A549 (cell line): Measurements from ENCODE around the gene SLC43A3. TPM values are rescaled to one million over a fixed set of nuclear protein-coding genes. Genes with fewer than 3 reads are reported as not detected.

ENCODE experiments used
- ATAC-seq, 2 experiments: fragments of 200-7000 bp in 1 of 2; fragments of >200 bp in 1 of 2; cut with Nextera tagmentation in 1 of 2; cut with Tn5 transposase in 1 of 2; 3 replicates each; pipeline versions ENCODE4 v1.8.0 to v1.9.1; 2018 to 2020; ENCODE audit warnings: mild to moderate bottlenecking in 1 of 2, moderate library complexity in 1 of 2
- CTCF ChIA-PET: fragments of 300-600 bp; sonication (Branson Sonifier 250); formaldehyde crosslinking; extraction: SDS; loops from one replicate; lab custom pipeline; 2021; ENCODE audit warnings: antibody characterized with exemption, inconsistent platforms; lab: Yijun Ruan, JAX
- POLR2A ChIA-PET: fragments of 350-600 bp; formaldehyde crosslinking; extraction: SDS; loops from one replicate; lab custom pipeline; 2021; ENCODE audit warnings: antibody characterized with exemption, inconsistent platforms; lab: Yijun Ruan, JAX
- DNase-seq, 2 experiments: peaks; one replicate each; pipeline versions ENCODE4 v3.0.0 to v3.0.0-alpha.2; 2011 to 2016; ENCODE audit warnings: low read depth in 1 of 2, low spot score in 1 of 2
- FAIRE-seq: peaks from 2 replicates; lab custom pipeline; 2011; peaks lifted over from hg19 to GRCh38; lab: Jason Lieb, UNC
- H3K27ac ChIP-seq, 2 experiments: fragments of >200 bp; sonication (Bioruptor Twin); formaldehyde crosslinking; 3 replicates each; pipeline ENCODE4 v1.5.1; 2016 to 2017
- H3K4me1 ChIP-seq: fragments of >200 bp; sonication (Bioruptor Twin); formaldehyde crosslinking; 3 replicates; pipeline ENCODE4 v1.6.1; 2016
- H3K4me2 ChIP-seq: fragments of >200 bp; sonication (Bioruptor Twin); formaldehyde crosslinking; 3 replicates; pipeline ENCODE4 v1.6.1; 2016
- H3K4me3 ChIP-seq: fragments of >200 bp; sonication (Bioruptor Twin); formaldehyde crosslinking; 3 replicates; pipeline ENCODE4 v1.5.1; 2016
- H3K9me3 ChIP-seq: fragments of >200 bp; sonication (Bioruptor Twin); formaldehyde crosslinking; 3 replicates; pipeline ENCODE4 v1.6.1; 2016
- CBX2 ChIP-seq: fragments of 200-600 bp; sonication (generic); IDR thresholded peaks from 2 replicates; pipeline ENCODE4 v1.6.1; 2016; ENCODE audit warnings: low read depth, mild to moderate bottlenecking, borderline replicate concordance
- CTCF ChIP-seq: fragments of >200 bp; sonication (Bioruptor Twin); formaldehyde crosslinking; IDR thresholded peaks from 3 replicates; pipeline ENCODE4 v1.5.1; 2016
- ESRRA ChIP-seq: fragments of 150-350 bp; IDR thresholded peaks from 2 replicates; pipeline ENCODE4 v1.6.1; 2014; ENCODE audit warnings: mild to moderate bottlenecking, low read length, borderline replicate concordance
- FOSB ChIP-seq: fragments of 250-450 bp; sonication (Bioruptor Pico); IDR thresholded peaks from 2 replicates; pipeline ENCODE4 v1.5.0; 2020; ENCODE audit warnings: mild to moderate bottlenecking, moderate library complexity
- FOXS1 ChIP-seq: fragments of 250-450 bp; sonication (Bioruptor Pico); IDR thresholded peaks from 2 replicates; pipeline ENCODE4 v1.5.0; 2020; ENCODE audit warnings: mild to moderate bottlenecking, moderate library complexity
- HES2 ChIP-seq: fragments of >200 bp; sonication (Bioruptor Twin); formaldehyde crosslinking; IDR thresholded peaks from 2 replicates; pipeline ENCODE4 v1.6.1; 2016
- HEYL ChIP-seq: fragments of 250-450 bp; sonication (Bioruptor Pico); IDR thresholded peaks from 2 replicates; pipeline ENCODE4 v1.8.0; 2021; ENCODE audit warnings: mild to moderate bottlenecking, moderate library complexity
- HOXA7 ChIP-seq: fragments of 250-450 bp; sonication (Bioruptor Pico); IDR thresholded peaks from 2 replicates; pipeline ENCODE4 v1.5.0; 2020; ENCODE audit warnings: mild to moderate bottlenecking, moderate library complexity
- HOXB5 ChIP-seq: fragments of 250-450 bp; sonication (Bioruptor Pico); IDR thresholded peaks from 2 replicates; pipeline ENCODE4 v1.5.0; 2020; ENCODE audit warnings: mild to moderate bottlenecking, moderate library complexity
- JUN ChIP-seq, 2 experiments: fragments of >200 bp; sonication (Bioruptor Twin); formaldehyde crosslinking; IDR thresholded peaks; 2 replicates in 1 of 2; 3 replicates in 1 of 2; pipeline ENCODE4 v1.6.1; 2016 to 2017
- KDM5A ChIP-seq: fragments of 200-600 bp; sonication (generic); IDR thresholded peaks from 2 replicates; pipeline ENCODE4 v1.6.1; 2016; ENCODE audit warnings: antibody characterized with exemption, mild to moderate bottlenecking
- MAFK ChIP-seq: fragments of 450-650 bp; IDR thresholded peaks from 2 replicates; pipeline ENCODE4 v1.6.1; 2014; ENCODE audit not compliant: partially characterized antibody
- MAZ ChIP-seq: fragments of 150-350 bp; IDR thresholded peaks from 2 replicates; pipeline ENCODE4 v1.6.1; 2014; ENCODE audit warnings: antibody characterized with exemption, low read depth, low read length, borderline replicate concordance
- NPAS2 ChIP-seq: fragments of 250-450 bp; sonication (Bioruptor Pico); IDR thresholded peaks from 2 replicates; pipeline ENCODE4 v1.8.0; 2022; ENCODE audit warnings: mild to moderate bottlenecking, moderate library complexity, borderline replicate concordance
- PHF8 ChIP-seq: fragments of 200-600 bp; sonication (generic); IDR thresholded peaks from 2 replicates; pipeline ENCODE4 v1.6.1; 2016; ENCODE audit warnings: low read depth, mild to moderate bottlenecking, antibody characterized with exemption, moderate library complexity, borderline replicate concordance
- POLR2AphosphoS2 ChIP-seq: conservative IDR thresholded peaks from 2 replicates; pipeline ENCODE4 v1.6.1; 2012; ENCODE audit warnings: low read length, improper control_type of control experiment, inconsistent platforms
- TFCP2L1 ChIP-seq: fragments of 250-450 bp; sonication (Bioruptor Pico); IDR thresholded peaks from 2 replicates; pipeline ENCODE4 v1.5.0; 2021; ENCODE audit warnings: mild to moderate bottlenecking
- USF2 ChIP-seq: fragments of 450-650 bp; IDR thresholded peaks from 2 replicates; pipeline ENCODE4 v1.6.1; 2014; ENCODE audit warnings: antibody characterized with exemption
- WGBS: methylation state at CpG from one replicate; pipeline ENCODE4 v1.1.6; 2017; ENCODE audit errors: missing lambda C conversion rate; 5-methylcytosine and 5-hydroxymethylcytosine counted together
- polyA plus RNA-seq, 4 experiments: library from polyadenylated mRNA; depleted of rRNA in 3 of 4; stranded (reverse); fragments of >200 nt; fragmentation: RNase III in 1 of 4; extraction: RNeasy Plus Mini Kit Qiagen cat#74134 plus additional on column Dnase treatment in 1 of 4; gene quantifications; 2 replicates in 3 of 4; 3 replicates in 1 of 4; pipeline ENCODE4 v1.2.3, GENCODE V29; 2011 to 2017
- TF ChIP-seq, protein P1 (sequence below): fragments of >200 bp; sonication (Bioruptor Twin); formaldehyde crosslinking; IDR thresholded peaks from 3 replicates; pipeline ENCODE4 v1.6.1; 2016

SLC43A3 gene
- polyA plus RNA-seq, 2 of the 4 experiments (the other 2 are of a cell fraction), result 0.12 to 0.30 TPM

GRCh38 chr11:57426439-57426928 is 437 bp downstream of the SLC43A3 start:
- peak overlapping the region in 1 of 2 experiments; percentile 65; a peak in 3 of 6 replicates for H3K27ac ChIP-seq
- no peak for FAIRE-seq
- no peak for TF ChIP-seq JUN (IDR thresholded peaks at IDR 0.05)
- TF ChIP-seq FOSB (CRISPR knock-in tag), result no peak
- TF ChIP-seq MAZ, result no peak
- no peak for TF ChIP-seq KDM5A
- no peak for TF ChIP-seq PHF8
- no peak for TF ChIP-seq TFCP2L1 (CRISPR knock-in tag)
- TF ChIP-seq FOXS1 (CRISPR knock-in tag), result no peak
- no peak for TF ChIP-seq NPAS2
- TF ChIP-seq, protein P1, sequence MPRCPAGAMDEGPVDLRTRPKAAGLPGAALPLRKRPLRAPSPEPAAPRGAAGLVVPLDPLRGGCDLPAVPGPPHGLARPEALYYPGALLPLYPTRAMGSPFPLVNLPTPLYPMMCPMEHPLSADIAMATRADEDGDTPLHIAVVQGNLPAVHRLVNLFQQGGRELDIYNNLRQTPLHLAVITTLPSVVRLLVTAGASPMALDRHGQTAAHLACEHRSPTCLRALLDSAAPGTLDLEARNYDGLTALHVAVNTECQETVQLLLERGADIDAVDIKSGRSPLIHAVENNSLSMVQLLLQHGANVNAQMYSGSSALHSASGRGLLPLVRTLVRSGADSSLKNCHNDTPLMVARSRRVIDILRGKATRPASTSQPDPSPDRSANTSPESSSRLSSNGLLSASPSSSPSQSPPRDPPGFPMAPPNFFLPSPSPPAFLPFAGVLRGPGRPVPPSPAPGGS, result no peak
- TF ChIP-seq CBX2, result no peak
- no peak for TF ChIP-seq USF2
- no peak for DNase-seq
- H3K4me3 ChIP-seq, result no peak overlapping the region
- 79% methylated on average over 16 of the region's 16 CpGs for WGBS
- no peak for ATAC-seq
- H3K4me2 ChIP-seq, result no peak overlapping the region
- no peaks in the 10 kb centered on the region for H3K9me3 ChIP-seq
- peaks cover 31% of the 10 kb centered on the region for H3K4me1 ChIP-seq
- ChIA-PET POLR2A (no interaction called here), CTCF (interaction anchor here (0.7 to 1.6 kb wide), 2 partner anchors 32 to 64 kb away, joined by 4 to 5 read pairs; no protein-coding TSS in a partner anchor)

GRCh38 chr11:57425565-57426438 is 1.1 kb downstream of the SLC43A3 start:
- H3K9me3 ChIP-seq, result no peaks in the 10 kb centered on the region
- ATAC-seq, result no peak
- TF ChIP-seq MAZ, result no peak
- TF ChIP-seq POLR2AphosphoS2, result no peak
- no peak for TF ChIP-seq HEYL (CRISPR knock-in tag)
- TF ChIP-seq PHF8, result no peak
- TF ChIP-seq MAFK, result no peak
- TF ChIP-seq CTCF, result no peak
- no peak for TF ChIP-seq HOXB5
- no peak for TF ChIP-seq ESRRA
- TF ChIP-seq HOXA7 (CRISPR knock-in tag), result no peak
- no peak for TF ChIP-seq HES2
- TF ChIP-seq, all 56 proteins: peak for 0
- CTCF ChIA-PET, result interaction anchor here (0.7 to 1.6 kb wide), 2 partner anchors 33 to 63 kb away, joined by 4 to 5 read pairs; no protein-coding TSS in a partner anchor
- no peak overlapping the region for H3K4me2 ChIP-seq
- no peak for FAIRE-seq
- peak overlapping the region; percentile 5 to 58; a peak in 4 of 6 replicates for H3K27ac ChIP-seq
- POLR2A ChIA-PET, result no interaction called here
- peaks cover 29% of the 10 kb centered on the region for H3K4me1 ChIP-seq
- no peak overlapping the region for H3K4me3 ChIP-seq
- no peak for DNase-seq
- 80% methylated on average over 15 of the region's 15 CpGs for WGBS
